ENCODE measurements around the gene CD59.

CD59 gene

GRCh38 chr11:33706966-33707365 is 29.3 kb downstream of the CD59 start:
- DNase-seq (ENCODE audit: low read depth): no peak
- no peak for TF ChIP-seq CTCF (IDR thresholded peaks at IDR 0.05; ENCODE audit: low read length, missing control alignments)
- H3K4me3 ChIP-seq (replicated peaks; ENCODE audit: low read depth, low read length): no peak overlapping the region

DNA sequence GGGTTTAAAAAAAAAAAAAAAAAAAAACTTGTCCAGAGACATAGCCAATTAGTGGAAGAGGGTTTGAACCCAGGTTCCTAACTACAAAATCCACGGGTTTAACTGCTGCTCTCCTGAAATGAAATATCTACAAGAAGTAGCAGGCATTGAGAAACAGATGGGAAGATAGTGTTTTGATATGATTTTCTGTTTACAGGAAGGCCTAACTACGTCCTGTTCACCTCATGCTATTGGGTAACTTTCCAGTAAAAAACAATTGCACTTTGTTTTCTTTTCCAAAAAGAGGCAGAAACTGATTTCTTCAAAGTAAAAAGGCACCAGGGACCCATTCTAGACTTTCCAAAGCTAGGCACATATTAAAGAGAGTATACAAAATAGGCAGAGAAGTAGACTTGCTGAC is 29.7 kb downstream of the CD59 start:
- peak; percentile 77 for DNase-seq (ENCODE audit: low read depth)
- H3K4me3 ChIP-seq (replicated peaks; ENCODE audit: low read depth, low read length): no peak overlapping the region
- no peak for TF ChIP-seq CTCF (IDR thresholded peaks at IDR 0.05; ENCODE audit: low read length, missing control alignments)

- no peak for DNase-seq (ENCODE audit: low read depth)
- no peak overlapping the region for H3K4me3 ChIP-seq (replicated peaks; ENCODE audit: low read depth, low read length)
- peak; percentile 26 for TF ChIP-seq CTCF (IDR thresholded peaks at IDR 0.05; ENCODE audit: low read length, missing control alignments)
These were observed 31.8 kb downstream of the CD59 start for GRCh38 chr11:33704240-33705002.

DNA sequence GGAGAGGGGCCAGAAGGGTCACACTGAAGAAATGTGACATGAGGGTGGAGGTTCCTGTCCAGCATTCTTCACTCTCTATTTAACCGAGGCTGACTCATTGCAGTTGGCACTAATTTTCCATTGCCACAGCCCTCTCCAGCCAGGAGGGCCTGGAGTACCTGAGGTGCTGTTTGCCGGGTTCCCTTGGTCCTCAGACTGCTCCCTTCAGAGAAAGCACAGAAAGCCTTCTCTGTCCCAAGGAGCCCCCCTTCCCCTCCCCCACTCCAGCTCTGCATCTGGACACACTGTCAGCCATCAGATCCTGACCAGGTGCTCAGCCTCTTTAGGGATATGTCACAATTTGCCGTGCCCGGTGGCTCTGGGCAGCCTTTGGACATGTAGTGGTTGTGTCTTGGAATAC is 32.4 kb downstream of the CD59 start:
- no peak for TF ChIP-seq CTCF (IDR thresholded peaks at IDR 0.05; ENCODE audit: low read length, missing control alignments)
- DNase-seq (ENCODE audit: low read depth): peak; percentile 68
- no peak overlapping the region for H3K4me3 ChIP-seq (replicated peaks; ENCODE audit: low read depth, low read length)

GRCh38 chr11:33703234-33703633 is 33.0 kb downstream of the CD59 start:
- no peak overlapping the region for H3K4me3 ChIP-seq (replicated peaks; ENCODE audit: low read depth, low read length)
- no peak for DNase-seq (ENCODE audit: low read depth)
- no peak for TF ChIP-seq CTCF (IDR thresholded peaks at IDR 0.05; ENCODE audit: low read length, missing control alignments)

- H3K4me3 ChIP-seq (replicated peaks; ENCODE audit: low read depth, low read length): peak overlapping the region; percentile 35
- DNase-seq (ENCODE audit: low read depth): peak; percentile 94
- TF ChIP-seq CTCF (IDR thresholded peaks at IDR 0.05; ENCODE audit: low read length, missing control alignments): no peak
These were observed 34.7 kb downstream of the CD59 start for GRCh38 chr11:33701302-33702230.

All from fibroblast of pulmonary artery (primary cell).